Nephron (organoid): ENCODE results near the gene TNIP1.
A peak's percentile ranks its signal among the peaks of the same experiment; 100 is the strongest.

ENCODE experiments used
- H3K27ac Mint-ChIP-seq, 3 experiments: 2 replicates each; pipeline ENCODE4 v1.8.0; 2020; ENCODE audit warnings: mixed read lengths in 3 of 3, mild to moderate bottlenecking in 2 of 3, moderate library complexity in 1 of 3
- H3K27me3 Mint-ChIP-seq: 2 replicates; pipeline ENCODE4 v1.8.0; 2021; ENCODE audit warnings: low read depth, mild to moderate bottlenecking, moderate library complexity, mixed read lengths
- H3K36me3 Mint-ChIP-seq: 2 replicates; pipeline ENCODE4 v1.8.0; 2020; ENCODE audit warnings: low read depth, mixed read lengths
- H3K4me1 Mint-ChIP-seq: 2 replicates; pipeline ENCODE4 v1.8.0; 2020; ENCODE audit warnings: mixed read lengths
- H3K4me3 Mint-ChIP-seq, 3 experiments: 2 replicates each; pipeline ENCODE4 v1.8.0; 2020; ENCODE audit warnings: mild to moderate bottlenecking in 3 of 3, mixed read lengths in 3 of 3, moderate library complexity in 2 of 3
- H3K9me3 Mint-ChIP-seq: 2 replicates; pipeline ENCODE4 v1.8.0; 2020; ENCODE audit warnings: mixed read lengths
- TF ChIP-seq, protein P1 (sequence below), 3 experiments: fragments of 200-600 bp; sonication (generic); IDR thresholded peaks; one replicate each; pipeline ENCODE4 v1.5.0; 2021; ENCODE audit warnings: antibody characterized with exemption in 3 of 3; ENCODE audit not compliant: unreplicated experiment in 3 of 3

Gene TNIP1

GRCh38 chr5:151082282-151082902 is 1.6 kb upstream of the TNIP1 start:
- Mint-ChIP-seq H3K4me1 (peaks cover 65% of the 10 kb centered on the region), H3K4me3 (peak overlapping the region; percentile 74 to 97 (median 84)), H3K36me3 (peaks cover 8% of the 10 kb centered on the region), H3K9me3 (no peaks in the 10 kb centered on the region), H3K27ac (peak overlapping the region; percentile 99 to 100 (median 99)), H3K27me3 (no peaks in the 10 kb centered on the region)
- TF ChIP-seq, protein P1, sequence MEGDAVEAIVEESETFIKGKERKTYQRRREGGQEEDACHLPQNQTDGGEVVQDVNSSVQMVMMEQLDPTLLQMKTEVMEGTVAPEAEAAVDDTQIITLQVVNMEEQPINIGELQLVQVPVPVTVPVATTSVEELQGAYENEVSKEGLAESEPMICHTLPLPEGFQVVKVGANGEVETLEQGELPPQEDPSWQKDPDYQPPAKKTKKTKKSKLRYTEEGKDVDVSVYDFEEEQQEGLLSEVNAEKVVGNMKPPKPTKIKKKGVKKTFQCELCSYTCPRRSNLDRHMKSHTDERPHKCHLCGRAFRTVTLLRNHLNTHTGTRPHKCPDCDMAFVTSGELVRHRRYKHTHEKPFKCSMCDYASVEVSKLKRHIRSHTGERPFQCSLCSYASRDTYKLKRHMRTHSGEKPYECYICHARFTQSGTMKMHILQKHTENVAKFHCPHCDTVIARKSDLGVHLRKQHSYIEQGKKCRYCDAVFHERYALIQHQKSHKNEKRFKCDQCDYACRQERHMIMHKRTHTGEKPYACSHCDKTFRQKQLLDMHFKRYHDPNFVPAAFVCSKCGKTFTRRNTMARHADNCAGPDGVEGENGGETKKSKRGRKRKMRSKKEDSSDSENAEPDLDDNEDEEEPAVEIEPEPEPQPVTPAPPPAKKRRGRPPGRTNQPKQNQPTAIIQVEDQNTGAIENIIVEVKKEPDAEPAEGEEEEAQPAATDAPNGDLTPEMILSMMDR (IDR thresholded peaks at IDR 0.05; ENCODE audit: unreplicated experiment in 3 of 3): peak in 2 of 3 experiments; percentile 27 to 29

- Mint-ChIP-seq H3K9me3 (no peaks in the 10 kb centered on the region), H3K36me3 (peaks cover 8% of the 10 kb centered on the region), H3K27ac (peak overlapping the region; percentile 99 to 100 (median 99)), H3K4me3 (peak overlapping the region; percentile 84 to 97 (median 89)), H3K4me1 (peaks cover 69% of the 10 kb centered on the region), H3K27me3 (no peaks in the 10 kb centered on the region)
- TF ChIP-seq, protein P1 (IDR thresholded peaks at IDR 0.05; ENCODE audit: unreplicated experiment in 3 of 3): no peak
Measured at GRCh38 chr5:151081431-151082281, 822 bp upstream of the TNIP1 start.

DNA sequence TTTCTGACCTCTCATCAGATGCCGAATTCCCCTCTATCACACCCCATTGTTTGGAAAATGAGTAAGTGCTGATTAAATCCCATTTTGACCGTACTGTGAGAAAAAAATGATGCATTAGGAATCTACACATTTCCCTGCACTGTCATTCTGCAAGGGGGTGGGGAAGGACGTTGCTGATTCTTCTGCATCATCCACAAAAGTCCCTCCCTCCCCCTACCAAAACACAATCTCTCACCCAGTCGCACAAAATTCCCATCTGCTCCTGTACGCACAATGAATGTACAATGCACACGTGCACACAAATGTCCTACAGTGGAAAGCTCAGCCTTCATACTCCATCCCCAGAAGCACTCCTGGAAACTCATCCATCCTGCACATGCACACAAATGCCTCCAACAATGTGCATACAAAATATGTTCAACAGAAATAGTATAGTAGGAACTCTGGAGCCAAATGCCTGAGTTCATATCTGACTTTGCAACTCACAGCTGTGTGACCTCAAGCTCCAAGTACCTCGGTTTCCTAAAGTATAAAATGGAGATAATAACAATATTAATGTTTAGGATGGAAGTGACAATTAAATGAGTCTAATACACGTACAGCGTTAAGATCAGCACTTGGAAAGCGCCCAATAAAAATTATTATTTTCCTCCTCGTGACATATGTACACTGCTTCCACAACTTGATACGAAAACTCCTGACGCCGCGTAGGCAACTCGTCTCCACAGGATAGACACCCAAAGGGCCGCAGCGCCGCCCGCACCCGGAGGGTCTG is 809 bp downstream of the TNIP1 start:
- Mint-ChIP-seq H3K27ac (peak overlapping the region; percentile 63 to 89 (median 74)), H3K4me3 (peak overlapping the region; percentile 82 to 88 (median 86)), H3K36me3 (peaks cover 12% of the 10 kb centered on the region), H3K9me3 (no peaks in the 10 kb centered on the region), H3K4me1 (peaks cover 63% of the 10 kb centered on the region), H3K27me3 (no peaks in the 10 kb centered on the region)
- TF ChIP-seq, protein P1 (IDR thresholded peaks at IDR 0.05; ENCODE audit: unreplicated experiment in 3 of 3): no peak

DNA sequence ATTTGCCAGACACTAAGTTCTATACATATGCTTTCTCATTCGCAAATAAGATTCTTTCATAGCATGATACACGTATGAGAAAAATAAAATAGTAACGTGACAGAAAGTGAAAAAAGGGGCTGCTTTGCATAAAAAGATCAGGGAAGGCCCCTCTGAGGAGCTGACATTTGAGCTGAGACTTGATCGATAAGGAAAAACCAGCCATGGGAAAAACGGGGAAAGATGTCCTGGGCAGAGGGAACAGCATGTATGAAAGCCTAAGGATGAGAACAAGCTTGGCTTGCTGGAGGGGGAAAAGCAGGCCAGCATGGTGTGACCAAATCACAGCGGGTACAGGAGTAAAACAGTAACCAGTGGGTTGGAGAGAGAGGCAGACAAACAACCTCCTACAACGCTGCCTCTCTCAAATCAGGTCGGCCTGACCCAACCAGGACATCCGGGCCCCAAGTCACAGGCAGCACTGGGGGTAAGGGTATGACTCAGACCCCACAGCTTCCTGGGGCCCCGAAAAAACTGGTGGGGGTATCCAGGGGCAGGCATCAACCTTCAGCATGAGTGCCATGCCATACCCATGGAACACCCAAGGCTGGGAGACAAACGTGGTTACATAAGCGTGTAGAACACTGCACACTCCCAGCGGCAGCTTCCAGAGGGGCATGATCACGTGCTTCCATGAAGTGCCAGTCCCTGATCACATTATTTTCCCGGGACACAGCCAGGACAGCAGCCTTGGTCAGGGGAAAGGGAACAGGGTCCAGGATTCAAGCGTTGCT is 2.2 kb downstream of the TNIP1 start:
- Mint-ChIP-seq H3K36me3 (peaks cover 12% of the 10 kb centered on the region), H3K27ac (peak overlapping the region; percentile 16 to 81 (median 17)), H3K4me1 (peaks cover 55% of the 10 kb centered on the region), H3K4me3 (peak overlapping the region; percentile 82 to 88 (median 86)), H3K27me3 (no peaks in the 10 kb centered on the region), H3K9me3 (no peaks in the 10 kb centered on the region)
- TF ChIP-seq, protein P1 (IDR thresholded peaks at IDR 0.05; ENCODE audit: unreplicated experiment in 3 of 3): no peak

DNA sequence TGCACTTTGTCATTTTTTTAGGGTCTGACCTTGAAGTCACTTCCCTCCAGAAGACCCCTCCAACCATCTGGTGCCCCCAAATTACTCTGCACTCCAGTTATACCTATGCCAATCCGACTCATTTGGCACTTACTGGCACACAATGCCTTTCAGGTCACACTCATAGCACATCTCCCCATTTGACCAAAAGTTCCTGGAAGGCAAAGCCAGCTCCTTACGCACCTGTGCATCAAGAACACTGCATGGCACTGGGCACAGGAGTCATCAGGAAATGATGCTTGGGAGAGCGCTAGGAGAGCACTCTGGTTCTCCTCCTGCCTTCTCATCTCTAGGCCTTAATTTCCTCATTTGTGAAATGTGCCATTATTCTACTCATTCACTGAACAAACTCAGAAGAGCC is 2.9 kb downstream of the TNIP1 start:
- Mint-ChIP-seq H3K4me3 (peak overlapping the region; percentile 7 to 78 (median 71)), H3K9me3 (no peaks in the 10 kb centered on the region), H3K4me1 (peaks cover 50% of the 10 kb centered on the region), H3K36me3 (peaks cover 12% of the 10 kb centered on the region), H3K27me3 (no peaks in the 10 kb centered on the region), H3K27ac (peak overlapping the region; percentile 16 to 81 (median 17))
- TF ChIP-seq, protein P1 (IDR thresholded peaks at IDR 0.05; ENCODE audit: unreplicated experiment in 3 of 3): no peak
